Natural killer cell (primary cell): ENCODE measurements around the gene FAM53B. TPM values are rescaled to one million over a fixed set of nuclear protein-coding genes. Genes with fewer than 3 reads are reported as not detected.

Source experiments
- ATAC-seq, 3 donors: fragments of 150-1000 bp in 2 of 3; fragments of 200-7000 bp in 1 of 3; cut with Tn5 transposase; 1 replicate in 1 of 3; 2 replicates in 2 of 3; pipeline ENCODE4 v1.10.0; 2021; ENCODE audit warnings: mild to moderate bottlenecking in 2 of 3, moderate library complexity in 2 of 3
- DNase-seq, 2 donors: peaks; one replicate each; pipeline versions ENCODE4 v3.0.0 to v3.0.0-alpha.2; 2013 to 2021; ENCODE audit warnings: mixed read lengths in 1 of 2
- H3K27ac ChIP-seq: one replicate; pipeline ENCODE4 v1.5.1; 2013; ENCODE audit warnings: mild to moderate bottlenecking, low read length
- H3K27me3 ChIP-seq: one replicate; pipeline ENCODE4 v1.6.1; 2013; ENCODE audit warnings: low read length; ENCODE audit not compliant: control insufficient read depth, insufficient read depth
- H3K36me3 ChIP-seq: one replicate; pipeline ENCODE4 v1.6.1; 2013; ENCODE audit warnings: low read length; ENCODE audit not compliant: control insufficient read depth, insufficient read depth
- H3K4me1 ChIP-seq: one replicate; pipeline ENCODE4 v1.6.1; 2013; ENCODE audit warnings: low read length; ENCODE audit not compliant: control insufficient read depth, insufficient read depth
- H3K4me3 ChIP-seq: one replicate; pipeline ENCODE4 v1.5.1; 2013; ENCODE audit warnings: low read length
- H3K9me3 ChIP-seq: one replicate; pipeline ENCODE4 v1.6.1; 2013; ENCODE audit warnings: low read length; ENCODE audit not compliant: control insufficient read depth, insufficient read depth
- H3K27ac Mint-ChIP-seq, 2 donors: one replicate each; pipeline ENCODE4 v1.8.0; 2022; ENCODE audit warnings: mild to moderate bottlenecking in 2 of 2, mixed read lengths in 2 of 2, moderate library complexity in 1 of 2
- H3K27me3 Mint-ChIP-seq, 2 donors: one replicate each; pipeline ENCODE4 v1.8.0; 2022; ENCODE audit warnings: low read depth in 2 of 2, mixed read lengths in 2 of 2
- H3K36me3 Mint-ChIP-seq: one replicate; pipeline ENCODE4 v1.8.0; 2022; ENCODE audit warnings: mixed read lengths
- H3K4me1 Mint-ChIP-seq, 2 donors: one replicate each; pipeline ENCODE4 v1.8.0; 2022; ENCODE audit warnings: mixed read lengths in 2 of 2
- H3K4me3 Mint-ChIP-seq: one replicate; pipeline ENCODE4 v1.8.0; 2022; ENCODE audit warnings: mild to moderate bottlenecking, moderate library complexity, mixed read lengths
- H3K9me3 Mint-ChIP-seq, 2 donors: one replicate each; pipeline ENCODE4 v1.8.0; 2022; ENCODE audit warnings: mixed read lengths in 2 of 2
- WGBS: methylation state at CpG from one replicate; pipeline ENCODE4 v1.1.7; 2013; ENCODE audit warnings: missing lambda C conversion rate; ENCODE audit not compliant: insufficient coverage; 5-methylcytosine and 5-hydroxymethylcytosine counted together
- intact Hi-C: fragments of 100-400 bp; cut with micrococcal nuclease; formaldehyde crosslinking; loops from one replicate; pipeline ENCODE4 v1.14.2; 2022
- total RNA-seq, 4 donors: library from RNA; stranded (reverse); fragments of 120-200 nt in 1 of 4; gene quantifications; one replicate each; pipeline versions ENCODE4 v1.2.3 to v1.2.4, GENCODE V29; 2013 to 2022
- TF ChIP-seq, protein P1 (sequence below): fragments of 200-600 bp; IDR thresholded peaks from one replicate; pipeline ENCODE4 v1.8.0; 2022; ENCODE audit warnings: antibody characterized with exemption

Gene FAM53B
- total RNA-seq, 3 donors from 2014 or later (not counting 1 experiment from before 2014, with no cell fraction given) = 77.4 to 172 (median 121) TPM

DNA sequence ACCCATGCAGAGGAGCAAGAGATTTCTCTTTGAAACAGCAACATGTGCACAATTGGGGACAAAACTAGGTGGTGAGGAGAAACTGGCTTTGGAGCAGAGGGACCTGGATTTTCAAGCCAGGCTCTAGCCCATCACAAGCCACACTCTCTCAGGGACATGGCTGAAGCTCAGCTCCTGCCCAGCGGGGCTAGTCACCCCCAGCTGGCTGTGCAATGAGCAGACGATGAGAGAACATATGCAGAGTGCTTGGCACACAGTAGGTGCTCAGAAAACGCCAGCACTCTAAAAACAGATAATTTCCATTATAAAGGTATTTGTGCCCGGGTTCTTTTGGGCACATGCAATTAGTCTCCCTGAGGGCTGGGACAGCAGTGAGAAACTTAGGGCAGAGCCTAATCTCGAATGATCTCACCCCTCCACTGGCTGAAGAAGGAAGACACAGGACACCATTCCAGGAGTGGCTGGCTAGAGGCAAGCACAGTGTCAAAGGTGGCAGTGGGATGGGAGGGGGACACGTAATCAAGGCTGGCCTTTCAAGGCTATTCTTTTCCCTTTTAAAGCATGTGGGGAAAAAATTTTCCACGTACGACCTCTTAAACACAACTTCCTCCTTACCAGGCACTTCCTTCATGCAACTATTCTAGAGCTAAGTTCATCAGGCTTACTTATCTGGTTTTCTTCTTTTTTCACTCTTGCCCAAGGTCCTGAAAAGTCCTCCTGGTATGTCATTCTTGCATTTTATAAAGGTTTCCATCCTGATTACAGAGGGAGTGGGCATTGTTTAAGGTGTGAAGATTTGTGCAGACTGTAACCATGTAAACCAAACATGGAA is 15.1 kb downstream of the FAM53B start:
- Mint-ChIP-seq H3K4me1 (peaks cover 60 to 98% of the 10 kb centered on the region in 2 donors), H3K36me3 (no peaks in the 10 kb centered on the region), H3K9me3 (no peaks in the 10 kb centered on the region), H3K27me3 (no peaks in the 10 kb centered on the region), H3K4me3 (peak overlapping the region; percentile 59), H3K27ac (peak overlapping the region; percentile 84 to 99)
- H3K4me1 ChIP-seq = peaks cover 96% of the 10 kb centered on the region
- H3K9me3 ChIP-seq = no peaks in the 10 kb centered on the region
- peak in 2 of 3 donors; percentile 3 to 11 for ATAC-seq
- H3K27ac ChIP-seq = peak overlapping the region; percentile 70
- H3K4me3 ChIP-seq = no peak overlapping the region
- DNase-seq = no peak
- intact Hi-C loops = no loop called here
- H3K36me3 ChIP-seq = peaks cover 10% of the 10 kb centered on the region
- H3K27me3 ChIP-seq = no peaks in the 10 kb centered on the region
- WGBS = 37% methylated on average over 8 of the region's 8 CpGs
- TF ChIP-seq, protein P1, sequence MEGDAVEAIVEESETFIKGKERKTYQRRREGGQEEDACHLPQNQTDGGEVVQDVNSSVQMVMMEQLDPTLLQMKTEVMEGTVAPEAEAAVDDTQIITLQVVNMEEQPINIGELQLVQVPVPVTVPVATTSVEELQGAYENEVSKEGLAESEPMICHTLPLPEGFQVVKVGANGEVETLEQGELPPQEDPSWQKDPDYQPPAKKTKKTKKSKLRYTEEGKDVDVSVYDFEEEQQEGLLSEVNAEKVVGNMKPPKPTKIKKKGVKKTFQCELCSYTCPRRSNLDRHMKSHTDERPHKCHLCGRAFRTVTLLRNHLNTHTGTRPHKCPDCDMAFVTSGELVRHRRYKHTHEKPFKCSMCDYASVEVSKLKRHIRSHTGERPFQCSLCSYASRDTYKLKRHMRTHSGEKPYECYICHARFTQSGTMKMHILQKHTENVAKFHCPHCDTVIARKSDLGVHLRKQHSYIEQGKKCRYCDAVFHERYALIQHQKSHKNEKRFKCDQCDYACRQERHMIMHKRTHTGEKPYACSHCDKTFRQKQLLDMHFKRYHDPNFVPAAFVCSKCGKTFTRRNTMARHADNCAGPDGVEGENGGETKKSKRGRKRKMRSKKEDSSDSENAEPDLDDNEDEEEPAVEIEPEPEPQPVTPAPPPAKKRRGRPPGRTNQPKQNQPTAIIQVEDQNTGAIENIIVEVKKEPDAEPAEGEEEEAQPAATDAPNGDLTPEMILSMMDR = no peak

DNA sequence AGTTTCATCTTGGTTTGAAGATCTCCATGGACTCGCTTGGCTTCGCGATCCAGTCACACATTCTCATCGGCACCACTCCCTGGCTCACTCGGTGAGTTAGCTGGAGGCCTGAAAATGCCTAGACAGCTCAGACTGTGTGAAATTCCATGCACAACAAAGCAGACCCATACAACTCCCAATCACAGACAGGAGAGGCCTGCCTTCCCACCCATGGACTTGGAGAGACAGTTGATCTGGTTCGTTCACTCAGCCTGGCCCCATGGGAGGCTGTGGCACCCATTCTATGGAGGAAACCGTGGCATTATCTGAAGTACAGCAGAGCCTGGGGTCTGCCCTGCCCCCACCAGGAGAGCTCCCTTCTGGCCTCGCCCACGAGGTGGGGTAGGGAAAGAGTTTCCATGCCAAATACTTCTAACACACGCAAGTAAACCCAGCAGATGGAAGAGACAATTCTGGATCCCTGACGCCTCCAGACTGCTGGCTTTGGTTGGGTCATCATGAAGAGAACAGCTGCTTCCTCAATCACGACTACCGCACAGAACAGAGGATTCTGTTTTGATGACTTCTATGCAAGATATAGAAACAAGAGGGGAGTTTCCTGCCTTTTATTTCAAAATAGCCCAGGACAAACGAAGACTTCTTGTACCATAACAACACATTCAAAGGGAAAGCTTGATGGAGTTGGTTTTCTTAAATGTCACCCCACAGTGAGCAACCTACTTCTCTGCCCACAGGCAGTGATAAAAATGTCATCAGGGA is 15.9 kb downstream of the FAM53B start:
- H3K4me1 ChIP-seq = peaks cover 96% of the 10 kb centered on the region
- Mint-ChIP-seq H3K9me3 (no peaks in the 10 kb centered on the region), H3K36me3 (no peaks in the 10 kb centered on the region), H3K4me1 (peaks cover 60 to 98% of the 10 kb centered on the region in 2 donors), H3K27me3 (no peaks in the 10 kb centered on the region), H3K4me3 (peak overlapping the region; percentile 59), H3K27ac (peak overlapping the region; percentile 84 to 99)
- H3K9me3 ChIP-seq = no peaks in the 10 kb centered on the region
- TF ChIP-seq, protein P1 = no peak
- H3K27ac ChIP-seq = peak overlapping the region; percentile 70
- intact Hi-C loops = no loop called here
- no peak overlapping the region for H3K4me3 ChIP-seq
- H3K27me3 ChIP-seq = no peaks in the 10 kb centered on the region
- 74% methylated on average over 8 of the region's 14 CpGs for WGBS
- peaks cover 10% of the 10 kb centered on the region for H3K36me3 ChIP-seq
- DNase-seq = peak; percentile 15 to 64
- peak; percentile 18 to 59 (median 20) for ATAC-seq

DNA sequence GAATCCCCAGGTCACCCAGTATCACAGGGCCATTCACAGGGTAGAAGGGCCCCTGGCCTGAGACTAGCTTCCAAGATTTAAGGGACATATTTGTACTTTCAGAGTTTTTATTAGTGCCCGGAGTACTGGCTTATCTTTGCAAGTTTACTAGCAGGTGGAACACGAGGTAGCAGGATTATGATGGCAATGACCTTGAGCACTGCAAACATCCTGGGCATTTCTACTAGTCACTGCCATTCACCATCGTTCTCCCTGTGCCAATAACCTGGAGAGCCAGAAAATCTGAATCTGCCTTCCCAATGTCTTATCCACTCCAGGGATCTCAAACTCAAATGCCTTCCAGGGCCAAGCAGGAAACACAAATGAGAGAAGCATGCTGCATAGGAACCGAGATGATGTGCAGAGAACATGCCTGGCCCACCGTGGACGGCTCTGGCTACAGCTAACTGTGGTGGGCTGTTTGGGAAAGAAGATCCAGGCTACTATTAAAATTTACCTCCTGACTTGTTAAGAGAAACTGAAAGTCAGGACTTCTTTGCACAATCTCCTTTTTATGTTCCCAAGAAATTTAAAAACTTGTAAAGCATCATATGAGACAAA is 16.7 kb downstream of the FAM53B start:
- H3K27me3 ChIP-seq = no peaks in the 10 kb centered on the region
- DNase-seq = no peak

More for the DNA sequence above, 16.7 kb downstream of the FAM53B start:
- H3K9me3 Mint-ChIP-seq = no peaks in the 10 kb centered on the region
- H3K27me3 Mint-ChIP-seq = no peaks in the 10 kb centered on the region
- WGBS = 86% methylated on average over 6 of the region's 6 CpGs
- H3K4me1 Mint-ChIP-seq = peaks cover 61 to 98% of the 10 kb centered on the region in 2 donors
- Histone ChIP-seq H3K36me3 (peaks cover 10% of the 10 kb centered on the region), H3K4me3 (no peak overlapping the region), H3K27ac (peak overlapping the region; percentile 70), H3K9me3 (no peaks in the 10 kb centered on the region), H3K4me1 (peaks cover 96% of the 10 kb centered on the region)
- H3K4me3 Mint-ChIP-seq = peak overlapping the region; percentile 17
- TF ChIP-seq, protein P1 = no peak
- no peak for ATAC-seq
- H3K36me3 Mint-ChIP-seq = no peaks in the 10 kb centered on the region
- intact Hi-C loops = no loop called here
- peak overlapping the region; percentile 84 to 99 for H3K27ac Mint-ChIP-seq
